ENCODE measurements around the gene CFAP92.
A peak's percentile ranks its signal among the peaks of the same experiment; 100 is the strongest.
"Not testable (repeated sequence)": the region's sequence is repeated elsewhere in the genome, so short reads cannot be mapped to it uniquely, and the experiment has no call there.

CFAP92 gene

GRCh38 chr3:128933213-128933921, 60.5 kb downstream of the CFAP92 start:
- DNase-seq = no peak

DNA sequence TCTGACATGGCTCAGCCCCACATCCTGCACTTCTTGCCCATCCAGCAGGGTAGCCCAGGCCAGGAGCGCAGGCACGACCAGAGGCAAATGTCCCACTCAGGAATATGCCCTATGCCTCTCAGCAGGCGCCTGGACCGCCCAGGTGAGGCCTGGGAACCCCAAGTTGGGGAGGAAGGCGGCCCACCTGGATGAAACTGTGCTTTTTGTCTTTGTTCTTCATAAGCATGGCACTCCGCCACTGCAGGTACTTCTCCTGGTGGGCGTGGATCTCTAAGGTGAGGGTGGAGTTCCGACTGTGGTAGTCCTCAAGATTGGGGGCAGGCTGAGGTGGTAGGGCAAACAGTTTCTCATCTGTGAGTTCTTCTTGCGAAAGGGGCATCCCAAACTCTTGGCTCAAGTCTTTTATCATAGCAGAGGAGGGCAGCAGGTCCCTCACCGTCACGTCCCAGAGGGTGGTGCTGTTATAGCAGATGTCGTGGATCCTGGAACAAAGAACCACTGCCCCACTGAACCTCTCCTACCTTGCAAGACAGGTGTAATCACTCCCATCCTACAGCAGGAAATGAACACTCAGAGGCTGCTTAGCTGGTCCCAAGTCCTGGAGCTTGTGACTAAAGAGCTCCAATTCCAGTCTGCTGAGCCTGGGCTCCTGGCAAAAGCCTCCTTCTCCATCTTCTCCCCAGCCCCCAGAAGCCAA, 61.2 kb downstream of the CFAP92 start:
- no peak for DNase-seq

- no peak for DNase-seq
Measured at GRCh38 chr3:128931046-128931445, 62.8 kb downstream of the CFAP92 start.

GRCh38 chr3:128929364-128929763, 64.5 kb downstream of the CFAP92 start:
- no peak for DNase-seq

DNA sequence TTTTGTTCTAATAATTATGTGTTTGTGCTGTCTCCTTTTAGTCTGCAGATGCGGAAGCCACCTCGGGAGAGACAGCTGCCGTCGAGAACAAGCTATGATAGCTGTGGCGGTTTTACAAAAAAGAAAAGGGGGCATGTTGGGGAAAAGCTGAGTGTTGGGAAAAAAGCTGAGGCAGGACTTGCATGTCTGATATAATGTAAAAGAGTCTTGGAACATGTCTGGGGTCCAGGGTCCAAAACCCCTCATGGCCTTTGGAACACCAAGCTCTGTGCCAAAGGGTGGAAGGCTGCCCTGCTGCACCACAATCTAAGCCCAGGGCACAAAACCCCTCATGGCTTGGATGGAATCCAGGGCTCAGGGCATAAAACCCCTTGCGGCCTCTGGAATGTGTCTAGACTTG, 69.9 kb downstream of the CFAP92 start:
- not testable (repeated sequence) for DNase-seq

DNA sequence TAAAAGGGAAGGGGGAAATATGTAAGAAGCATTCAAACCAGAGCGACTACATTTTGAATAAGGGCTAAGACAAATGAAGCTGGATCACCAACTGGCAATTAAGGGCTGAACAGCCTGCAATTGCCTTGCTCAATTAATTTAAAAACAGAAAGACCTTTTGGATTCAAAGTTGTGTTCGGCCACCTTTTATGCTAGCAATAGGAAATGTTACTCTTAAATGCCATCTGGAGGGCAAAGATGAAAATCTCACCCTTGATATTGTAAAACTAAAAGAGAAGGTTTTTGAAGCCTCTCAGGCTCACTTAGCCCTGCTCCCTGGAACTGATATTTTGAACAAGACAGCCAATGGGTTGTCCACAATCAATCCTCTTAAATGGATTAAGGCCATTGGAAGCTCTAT, 70.3 kb downstream of the CFAP92 start:
- DNase-seq = no peak

- DNase-seq = peak in 3 of 4 experiments; percentile 8 to 18 (median 12)
Measured at GRCh38 chr3:128922804-128923459, 70.9 kb downstream of the CFAP92 start.

DNA sequence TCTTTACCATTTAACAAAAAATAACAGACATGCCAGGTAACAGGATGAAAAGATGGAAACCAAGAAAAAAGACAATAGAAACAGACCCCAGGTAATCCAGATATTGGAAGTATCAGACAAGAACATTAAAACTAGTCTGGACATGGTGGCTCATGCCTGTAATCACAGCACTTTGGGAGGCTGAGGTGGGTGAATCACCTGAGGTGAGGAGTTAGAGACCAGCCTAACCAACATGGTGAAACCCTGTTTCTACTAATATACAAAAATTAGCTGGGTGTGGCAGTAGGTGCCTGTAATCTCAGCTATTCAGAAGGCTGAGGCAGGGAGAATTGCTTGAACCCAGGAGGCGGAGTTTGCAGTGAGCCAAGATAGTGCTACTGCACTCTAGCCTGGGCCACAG, 73.9 kb downstream of the CFAP92 start:
- DNase-seq = no peak

GRCh38 chr3:128917291-128917690, 76.6 kb downstream of the CFAP92 start:
- DNase-seq = no peak

GRCh38 chr3:128914966-128915645, 78.8 kb downstream of the CFAP92 start:
- DNase-seq = no peak

- no peak for DNase-seq
Measured at GRCh38 chr3:128911911-128912310, 82.0 kb downstream of the CFAP92 start.

DNA sequence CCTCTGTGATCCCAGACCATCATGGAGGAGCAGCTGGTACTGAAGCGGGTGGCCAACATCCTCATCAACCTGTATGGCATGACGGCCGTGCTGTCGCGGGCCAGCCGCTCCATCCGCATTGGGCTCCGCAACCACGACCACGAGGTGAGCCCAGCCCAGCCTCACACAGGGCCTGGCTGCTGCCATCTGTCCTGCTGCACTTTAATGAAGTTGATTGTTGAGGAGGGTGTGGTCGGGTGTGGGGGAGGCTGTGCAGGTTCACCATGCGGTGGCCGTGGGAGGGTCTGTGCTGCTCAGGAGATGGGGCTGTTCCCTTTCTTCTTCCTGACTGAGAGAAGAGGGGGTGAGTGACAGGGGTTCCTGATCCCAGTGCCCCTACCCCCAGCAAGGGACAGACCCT, 83.9 kb downstream of the CFAP92 start:
- DNase-seq = no peak

DNA sequence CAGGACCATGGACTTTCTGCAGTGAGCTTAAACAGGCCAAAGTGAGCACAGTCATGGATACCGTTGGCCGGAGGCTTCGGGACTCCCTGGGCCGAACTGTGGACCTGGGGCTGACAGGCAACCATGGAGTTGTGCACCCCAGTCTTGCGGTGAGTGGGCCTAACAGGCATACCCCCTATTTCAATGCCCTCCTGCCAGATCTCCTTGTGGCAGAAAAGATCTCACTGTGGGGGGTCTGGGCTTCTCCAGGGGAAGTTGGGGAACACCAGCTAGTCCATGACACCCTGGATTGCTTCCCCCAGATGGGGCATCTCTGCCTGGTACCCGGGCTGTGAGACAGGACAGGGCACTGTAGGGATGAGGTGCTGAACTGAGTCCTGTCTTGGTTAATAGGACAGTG, 84.9 kb downstream of the CFAP92 start:
- DNase-seq = no peak

- no peak for DNase-seq
Measured at GRCh38 chr3:128907706-128908445, 86.0 kb downstream of the CFAP92 start.

GRCh38 chr3:128906804-128907525, 86.9 kb downstream of the CFAP92 start:
- no peak for DNase-seq

GRCh38 chr3:128906031-128906803, 87.7 kb downstream of the CFAP92 start:
- DNase-seq = no peak

DNA sequence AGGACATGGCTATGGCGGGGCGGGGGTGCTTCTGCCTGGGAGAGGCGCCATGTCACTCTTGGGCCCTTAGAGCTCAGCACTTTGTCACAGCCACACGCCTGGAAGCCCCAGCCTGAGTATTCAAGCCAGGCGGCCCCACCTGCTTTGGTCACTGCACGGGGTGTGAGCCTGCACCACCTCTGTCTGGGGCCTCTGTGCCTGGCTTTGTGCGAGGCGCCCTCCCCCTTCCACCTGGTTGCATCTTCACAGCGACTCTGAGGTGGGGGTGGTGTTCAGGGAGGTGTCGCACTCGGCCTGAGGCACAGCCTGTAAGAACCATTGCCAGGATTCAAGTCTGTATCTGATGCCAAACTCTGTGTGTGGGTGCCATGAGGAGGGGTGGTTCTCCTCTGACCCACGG, 90.4 kb downstream of the CFAP92 start:
- no peak for DNase-seq

DNA sequence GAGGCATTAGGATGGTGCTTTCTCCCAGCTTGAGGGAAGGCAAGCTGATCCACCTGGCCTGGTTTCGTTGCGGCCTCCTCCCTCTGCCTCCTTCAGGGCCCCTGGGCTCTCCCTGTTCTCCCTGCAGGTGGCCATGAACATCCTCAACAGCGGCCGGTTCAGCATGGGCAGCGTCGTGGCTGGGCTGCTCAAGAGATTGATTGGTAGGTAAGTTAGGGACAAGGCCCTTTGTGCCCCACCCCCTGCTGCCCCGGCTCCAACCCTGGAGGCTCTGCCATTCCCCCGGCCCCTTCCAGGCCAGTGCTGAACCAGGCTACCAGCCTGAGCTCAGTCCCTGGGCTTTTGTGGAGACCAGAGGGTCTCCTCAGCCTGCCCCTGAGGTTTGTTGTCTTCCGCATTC, 91.5 kb downstream of the CFAP92 start:
- no peak for DNase-seq

DNA sequence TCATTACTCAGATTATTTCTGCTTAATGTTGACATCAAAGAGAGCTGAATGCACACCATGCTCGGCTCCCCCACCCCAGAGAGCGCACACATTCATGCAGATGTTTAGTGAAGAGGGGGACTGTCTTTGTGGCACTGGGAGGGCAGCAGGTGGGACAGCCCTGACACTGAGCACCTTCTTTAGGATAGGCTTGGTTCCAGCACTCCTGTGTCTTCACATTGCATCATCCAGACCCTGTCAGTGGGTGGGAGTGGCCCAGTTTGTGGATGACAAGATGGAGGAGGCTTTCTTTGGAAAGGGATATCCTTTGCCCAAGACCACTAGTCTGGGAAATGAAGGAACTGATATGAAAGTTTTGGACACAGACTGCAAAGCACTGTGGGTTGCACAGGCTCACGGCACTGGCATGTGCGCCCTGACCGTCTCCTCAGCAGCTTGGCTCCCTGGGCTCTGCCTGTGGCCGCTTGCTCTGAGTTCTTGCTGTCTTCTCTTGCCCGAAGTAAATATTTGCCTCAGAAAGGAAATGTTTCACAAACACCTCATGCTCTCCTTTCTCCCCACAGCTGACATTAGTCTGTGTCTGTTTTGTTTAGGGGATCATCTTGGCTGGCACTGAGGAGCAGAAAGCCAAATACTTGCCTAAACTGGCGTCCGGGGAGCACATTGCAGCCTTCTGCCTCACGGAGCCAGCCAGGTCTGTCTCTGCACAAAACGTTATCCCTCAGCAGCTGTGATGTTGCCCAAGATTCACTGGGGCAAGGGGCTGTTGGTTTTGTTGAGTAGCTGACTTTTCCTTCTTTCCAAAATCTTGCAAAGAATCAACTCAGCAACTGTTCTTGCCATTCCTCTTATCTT, 97.8 kb downstream of the CFAP92 start:
- DNase-seq = no peak
